ENCODE data around the gene ID1.
"Not testable (repeated sequence)": the region's sequence is repeated elsewhere in the genome, so short reads cannot be mapped to it uniquely, and the experiment has no call there.

ID1 gene

GRCh38 chr20:31637660-31638059 lies 32.6 kb downstream of the ID1 start, which contains the start of gene COX4I2:
Gene COX4I2 (plus strand): TSS chr20:31637912. CDS start chr20:31639018, 1,106 bp downstream.
- no peak for DNase-seq (ENCODE audit: low read depth in 2 of 2)

GRCh38 chr20:31638317-31638716 lies 33.2 kb downstream of the ID1 start:
- no peak for DNase-seq (ENCODE audit: low read depth in 2 of 2)

GRCh38 chr20:31638816-31639215 lies 33.7 kb downstream of the ID1 start:
- DNase-seq (ENCODE audit: low read depth in 2 of 2), result no peak

- no peak for DNase-seq (ENCODE audit: low read depth in 2 of 2)
These were observed 35.2 kb downstream of the ID1 start for GRCh38 chr20:31640259-31640658.

- no peak for DNase-seq (ENCODE audit: low read depth in 2 of 2)
These were observed 36.3 kb downstream of the ID1 start for GRCh38 chr20:31641391-31641790.

- DNase-seq (ENCODE audit: low read depth in 2 of 2), result no peak
These were observed 37.7 kb downstream of the ID1 start for GRCh38 chr20:31642837-31643236.

GRCh38 chr20:31643522-31643921 lies 38.4 kb downstream of the ID1 start:
- DNase-seq (ENCODE audit: low read depth in 2 of 2), result no peak

GRCh38 chr20:31644701-31645100 lies 39.6 kb downstream of the ID1 start:
- DNase-seq (ENCODE audit: low read depth in 2 of 2), result no peak

- DNase-seq (ENCODE audit: low read depth in 2 of 2), result not testable (repeated sequence)
These were observed 43.0 kb downstream of the ID1 start for GRCh38 chr20:31648104-31648503.

GRCh38 chr20:31652917-31653396 lies 47.9 kb downstream of the ID1 start:
- DNase-seq (ENCODE audit: low read depth in 2 of 2), result no peak

GRCh38 chr20:31653561-31653960 lies 48.5 kb downstream of the ID1 start:
- DNase-seq (ENCODE audit: low read depth in 2 of 2), result no peak

- no peak for DNase-seq (ENCODE audit: low read depth in 2 of 2)
These were observed 49.4 kb downstream of the ID1 start for GRCh38 chr20:31654534-31654933.
